DOHH2 (cell line): Measurements from ENCODE around the gene CXCL8.

ENCODE experiments used
- H3F3A ChIP-seq: fragments of 200-600 bp; sonication (generic), shearing (Covaris generic); 2 replicates; pipeline ENCODE4 v1.6.0; 2016; ENCODE audit warnings: antibody characterized with exemption, mild to moderate bottlenecking; ENCODE audit not compliant: control insufficient read depth, insufficient read depth
- H3K27ac ChIP-seq: fragments of 200-600 bp; sonication (generic); 2 replicates; pipeline ENCODE4 v1.5.1; 2014; ENCODE audit warnings: low read depth, mild to moderate bottlenecking, low read length, moderate library complexity
- H3K27me3 ChIP-seq: fragments of 200-600 bp; sonication (generic); 2 replicates; pipeline ENCODE4 v1.6.1; 2014; ENCODE audit warnings: mild to moderate bottlenecking, low read length, mixed read lengths; ENCODE audit not compliant: control insufficient read depth
- H3K36me3 ChIP-seq: fragments of 200-600 bp; sonication (generic); 2 replicates; pipeline ENCODE4 v1.6.1; 2014; ENCODE audit warnings: mild to moderate bottlenecking, low read length, moderate library complexity, mixed read lengths; ENCODE audit not compliant: control insufficient read depth
- H3K4me1 ChIP-seq: fragments of 200-600 bp; sonication (generic); 2 replicates; pipeline ENCODE4 v1.6.1; 2014; ENCODE audit warnings: mild to moderate bottlenecking, low read length, mixed read lengths; ENCODE audit not compliant: control insufficient read depth
- H3K4me2 ChIP-seq: fragments of 200-600 bp; sonication (generic); 2 replicates; pipeline ENCODE4 v1.6.0; 2014; ENCODE audit warnings: mild to moderate bottlenecking, low read length, moderate library complexity
- H3K4me3 ChIP-seq: fragments of 200-600 bp; sonication (generic); 2 replicates; pipeline ENCODE4 v1.5.1; 2014; ENCODE audit warnings: mild to moderate bottlenecking, low read length, mixed read lengths
- H3K79me2 ChIP-seq: fragments of 200-600 bp; sonication (generic); 2 replicates; pipeline ENCODE4 v1.6.1; 2014; ENCODE audit warnings: mild to moderate bottlenecking, low read length, mixed read lengths; ENCODE audit not compliant: control insufficient read depth
- H3K9me2 ChIP-seq: fragments of 200-600 bp; sonication (generic); replicated peaks from 2 replicates; pipeline ENCODE4 v1.6.1; 2014; ENCODE audit warnings: mild to moderate bottlenecking, low read length, mixed read lengths; ENCODE audit not compliant: control insufficient read depth
- H3K9me3 ChIP-seq: fragments of 200-600 bp; sonication (generic); 2 replicates; pipeline ENCODE4 v1.6.1; 2014; ENCODE audit warnings: antibody characterized with exemption, low read length, mixed read lengths; ENCODE audit not compliant: control insufficient read depth, insufficient read depth
- H4K20me1 ChIP-seq: fragments of 200-600 bp; sonication (generic); 2 replicates; pipeline ENCODE4 v1.6.0; 2014; ENCODE audit warnings: low read depth, mild to moderate bottlenecking, antibody characterized with exemption, low read length, moderate library complexity; ENCODE audit not compliant: control insufficient read depth, insufficient read depth
- CTCF ChIP-seq: fragments of 200-600 bp; sonication (generic); IDR thresholded peaks from one replicate; pipeline ENCODE4 v1.5.1; 2014; ENCODE audit warnings: antibody characterized with exemption, mild to moderate bottlenecking, low read depth, low read length; ENCODE audit not compliant: poor library complexity, severe bottlenecking
- EZH2phosphoT487 ChIP-seq: fragments of 200-600 bp; sonication (generic); IDR thresholded peaks from 2 replicates; pipeline ENCODE4 v1.6.1; 2017; ENCODE audit warnings: borderline replicate concordance, mild to moderate bottlenecking, antibody characterized with exemption, low read length, moderate library complexity, mixed read lengths

CXCL8 gene

GRCh38 chr4:73725985-73726384 is 14.4 kb upstream of the CXCL8 start:
- Histone ChIP-seq H3K36me3 (no peaks in the 10 kb centered on the region), H3K79me2 (no peaks in the 10 kb centered on the region), H3K27ac (no peak overlapping the region), H3K4me3 (no peak overlapping the region), H3K27me3 (no peaks in the 10 kb centered on the region), H3F3A (no peaks in the 10 kb centered on the region), H4K20me1 (no peaks in the 10 kb centered on the region), H3K9me2 (no peaks in the 10 kb centered on the region), H3K4me2 (no peak overlapping the region), H3K9me3 (no peaks in the 10 kb centered on the region), H3K4me1 (peaks cover 5% of the 10 kb centered on the region; the same call in 1 of the 2 replicates)
- no peak for TF ChIP-seq CTCF
- TF ChIP-seq EZH2phosphoT487: no peak

GRCh38 chr4:73727685-73728084 is 12.7 kb upstream of the CXCL8 start:
- Histone ChIP-seq H4K20me1 (no peaks in the 10 kb centered on the region), H3K9me2 (no peaks in the 10 kb centered on the region), H3K27me3 (no peaks in the 10 kb centered on the region), H3K4me2 (no peak overlapping the region), H3K79me2 (no peaks in the 10 kb centered on the region), H3F3A (no peaks in the 10 kb centered on the region), H3K27ac (no peak overlapping the region), H3K4me1 (peaks cover 5% of the 10 kb centered on the region; the same call in 1 of the 2 replicates), H3K4me3 (no peak overlapping the region), H3K36me3 (no peaks in the 10 kb centered on the region), H3K9me3 (no peaks in the 10 kb centered on the region)
- TF ChIP-seq EZH2phosphoT487: no peak
- no peak for TF ChIP-seq CTCF

GRCh38 chr4:73728091-73728741 is 12.2 kb upstream of the CXCL8 start:
- Histone ChIP-seq H3K4me3 (no peak overlapping the region), H3K27me3 (no peaks in the 10 kb centered on the region), H3K4me1 (peaks cover 5% of the 10 kb centered on the region; the same call in 1 of the 2 replicates), H3K27ac (no peak overlapping the region), H4K20me1 (no peaks in the 10 kb centered on the region), H3K79me2 (no peaks in the 10 kb centered on the region), H3K9me2 (no peaks in the 10 kb centered on the region), H3K9me3 (no peaks in the 10 kb centered on the region), H3K4me2 (no peak overlapping the region), H3F3A (no peaks in the 10 kb centered on the region), H3K36me3 (no peaks in the 10 kb centered on the region)
- no peak for TF ChIP-seq EZH2phosphoT487
- no peak for TF ChIP-seq CTCF
